ENCODE measurements around the gene CAPZA1.
"Not testable (repeated sequence)": the region's sequence is repeated elsewhere in the genome, so short reads cannot be mapped to it uniquely, and the experiment has no call there.

The CAPZA1 gene

GRCh38 chr1:112619518-112620376 lies at the start of gene CAPZA1:
Gene CAPZA1 (plus strand): TSS chr1:112619832. CDS start chr1:112619845, 13 bp downstream.
- in situ Hi-C loops (cut with MboI; ENCODE audit: low sequenced_read_pairs) = loop anchor here (5.0 to 10.0 kb wide), 2 partner anchors 88 to 225 kb away; partner anchors contain the start of genes CTTNBP2NL and RHOC

GRCh38 chr1:112575154-112575804 lies 44.4 kb upstream of the CAPZA1 start:
- in situ Hi-C loops (cut with MboI; ENCODE audit: low sequenced_read_pairs) = no loop called here

GRCh38 chr1:112576240-112576639 lies 43.4 kb upstream of the CAPZA1 start:
- in situ Hi-C loops (cut with MboI; ENCODE audit: low sequenced_read_pairs) = no loop called here

- in situ Hi-C loops (cut with MboI; ENCODE audit: low sequenced_read_pairs) = no loop called here
Measured at GRCh38 chr1:112579801-112580510, 39.7 kb upstream of the CAPZA1 start.

- in situ Hi-C loops (cut with MboI; ENCODE audit: low sequenced_read_pairs) = no loop called here
Measured at GRCh38 chr1:112581586-112582192, 37.9 kb upstream of the CAPZA1 start.

GRCh38 chr1:112583366-112583765 lies 36.3 kb upstream of the CAPZA1 start:
- in situ Hi-C loops (cut with MboI; ENCODE audit: low sequenced_read_pairs) = no loop called here

- in situ Hi-C loops (cut with MboI; ENCODE audit: low sequenced_read_pairs) = no loop called here
Measured at GRCh38 chr1:112589766-112590165, 29.9 kb upstream of the CAPZA1 start.

- in situ Hi-C loops (cut with MboI; ENCODE audit: low sequenced_read_pairs) = no loop called here
Measured at GRCh38 chr1:112594208-112594876, 25.3 kb upstream of the CAPZA1 start.

- in situ Hi-C loops (cut with MboI; ENCODE audit: low sequenced_read_pairs) = no loop called here
Measured at GRCh38 chr1:112599477-112599876, 20.2 kb upstream of the CAPZA1 start.

GRCh38 chr1:112603012-112603411 lies 16.6 kb upstream of the CAPZA1 start:
- in situ Hi-C loops (cut with MboI; ENCODE audit: low sequenced_read_pairs) = no loop called here

GRCh38 chr1:112603541-112603940 lies 16.1 kb upstream of the CAPZA1 start:
- in situ Hi-C loops (cut with MboI; ENCODE audit: low sequenced_read_pairs) = no loop called here

GRCh38 chr1:112605633-112606327 lies 13.9 kb upstream of the CAPZA1 start:
- in situ Hi-C loops (cut with MboI; ENCODE audit: low sequenced_read_pairs) = no loop called here

- in situ Hi-C loops (cut with MboI; ENCODE audit: low sequenced_read_pairs) = loop anchor here (5.0 to 10.0 kb wide), 2 partner anchors 93 to 220 kb away; partner anchors contain the start of genes CTTNBP2NL and RHOC
Measured at GRCh38 chr1:112614460-112615065, 5.1 kb upstream of the CAPZA1 start.

- in situ Hi-C loops (cut with MboI; ENCODE audit: low sequenced_read_pairs) = loop anchor here (5.0 to 10.0 kb wide), 2 partner anchors 89 to 223 kb away; partner anchors contain the start of genes CTTNBP2NL and RHOC
Measured at GRCh38 chr1:112618114-112618720, 1.4 kb upstream of the CAPZA1 start.

GRCh38 chr1:112618721-112619517 lies 713 bp upstream of the CAPZA1 start, which contains the start of gene ST7L:
Gene ST7L (minus strand): TSS chr1:112619141. CDS start chr1:112619113, 28 bp downstream.
- in situ Hi-C loops (cut with MboI; ENCODE audit: low sequenced_read_pairs) = loop anchor here (5.0 to 10.0 kb wide), 2 partner anchors 88 to 224 kb away; partner anchors contain the start of genes CTTNBP2NL and RHOC

- in situ Hi-C loops (cut with MboI; ENCODE audit: low sequenced_read_pairs) = no loop called here
Measured at GRCh38 chr1:112620377-112620695, 704 bp downstream of the CAPZA1 start.

- in situ Hi-C loops (cut with MboI; ENCODE audit: low sequenced_read_pairs) = not testable (repeated sequence)
Measured at GRCh38 chr1:112624493-112624892, 4.9 kb downstream of the CAPZA1 start.

- in situ Hi-C loops (cut with MboI; ENCODE audit: low sequenced_read_pairs) = no loop called here
Measured at GRCh38 chr1:112625696-112626095, 6.1 kb downstream of the CAPZA1 start.

All from HL-60/S4 (cell line).